ENCODE measurements around the gene TOLLIP.

- TF ChIP-seq CTCF (tag by site-specific recombination; IDR thresholded peaks at IDR 0.05) (no peak), GLI4 (tag by site-specific recombination; IDR thresholded peaks at IDR 0.05) (no peak), ZNF184 (tag by site-specific recombination; IDR thresholded peaks at IDR 0.05) (no peak), TRIM28 (IDR thresholded peaks at IDR 0.05; ENCODE audit: borderline replicate concordance, low read length) (no peak), ZNF639 (tag by site-specific recombination; IDR thresholded peaks at IDR 0.05) (no peak), ZNF785 (tag by site-specific recombination; IDR thresholded peaks at IDR 0.05) (no peak), ZNF398 (tag by site-specific recombination; IDR thresholded peaks at IDR 0.05) (no peak), PATZ1 (tag by site-specific recombination; IDR thresholded peaks at IDR 0.05) (no peak), PRDM6 (tag by site-specific recombination; IDR thresholded peaks at IDR 0.05) (no peak), ZNF488 (tag by site-specific recombination; IDR thresholded peaks at IDR 0.05) (no peak), ZNF76 (tag by site-specific recombination; IDR thresholded peaks at IDR 0.05; ENCODE audit: borderline replicate concordance, low read depth) (no peak), ZNF513 (tag by site-specific recombination; IDR thresholded peaks at IDR 0.05) (no peak), PRDM10 (tag by site-specific recombination; IDR thresholded peaks at IDR 0.05) (no peak)
These were observed 9.3 kb downstream of the TOLLIP start for GRCh38 chr11:1300121-1300520.

All from HEK293 (cell line).